Uterus (tissue), 2 donors: Measurements from ENCODE around the gene NRXN3.

Source experiments
- POLR2A ChIP-seq, 2 donors: fragments of 450-650 bp; IDR thresholded peaks; one replicate each; pipeline ENCODE4 v1.6.1; 2016; ENCODE audit warnings: antibody characterized with exemption in 2 of 2, mild to moderate bottlenecking in 1 of 2, moderate library complexity in 1 of 2
- TF ChIP-seq, protein P1 (sequence below), 4 experiments: fragments of 200-600 bp in 2 of 4; fragments of 450-650 bp in 2 of 4; sonication (generic) in 2 of 4; IDR thresholded peaks; one replicate each; pipeline ENCODE4 v1.5.1; 2016 to 2019; ENCODE audit warnings: antibody characterized with exemption in 4 of 4, mild to moderate bottlenecking in 2 of 4, moderate library complexity in 1 of 4

DNA sequence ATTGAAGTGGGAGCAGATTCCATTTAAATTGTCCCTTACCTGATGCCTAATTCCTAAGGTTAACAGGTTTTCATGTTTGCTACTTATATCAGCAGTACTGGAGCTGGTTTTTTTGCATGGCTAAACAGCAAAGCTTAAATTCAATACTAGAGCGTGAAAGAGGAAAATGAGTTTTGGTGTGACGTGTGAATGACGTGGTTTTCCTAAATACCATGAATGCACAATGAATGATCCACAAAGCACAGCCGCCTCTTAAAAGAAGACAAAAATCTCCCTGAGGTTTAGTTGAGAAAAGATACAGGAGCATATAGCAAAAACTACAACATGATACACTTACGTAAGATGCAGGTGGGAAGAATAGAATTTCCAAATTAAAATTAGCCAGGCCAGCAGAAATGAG is 1310.0 kb downstream of the NRXN3 start:
- TF ChIP-seq, protein P1, sequence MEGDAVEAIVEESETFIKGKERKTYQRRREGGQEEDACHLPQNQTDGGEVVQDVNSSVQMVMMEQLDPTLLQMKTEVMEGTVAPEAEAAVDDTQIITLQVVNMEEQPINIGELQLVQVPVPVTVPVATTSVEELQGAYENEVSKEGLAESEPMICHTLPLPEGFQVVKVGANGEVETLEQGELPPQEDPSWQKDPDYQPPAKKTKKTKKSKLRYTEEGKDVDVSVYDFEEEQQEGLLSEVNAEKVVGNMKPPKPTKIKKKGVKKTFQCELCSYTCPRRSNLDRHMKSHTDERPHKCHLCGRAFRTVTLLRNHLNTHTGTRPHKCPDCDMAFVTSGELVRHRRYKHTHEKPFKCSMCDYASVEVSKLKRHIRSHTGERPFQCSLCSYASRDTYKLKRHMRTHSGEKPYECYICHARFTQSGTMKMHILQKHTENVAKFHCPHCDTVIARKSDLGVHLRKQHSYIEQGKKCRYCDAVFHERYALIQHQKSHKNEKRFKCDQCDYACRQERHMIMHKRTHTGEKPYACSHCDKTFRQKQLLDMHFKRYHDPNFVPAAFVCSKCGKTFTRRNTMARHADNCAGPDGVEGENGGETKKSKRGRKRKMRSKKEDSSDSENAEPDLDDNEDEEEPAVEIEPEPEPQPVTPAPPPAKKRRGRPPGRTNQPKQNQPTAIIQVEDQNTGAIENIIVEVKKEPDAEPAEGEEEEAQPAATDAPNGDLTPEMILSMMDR (IDR thresholded peaks at IDR 0.05) = no peak
- no peak for TF ChIP-seq POLR2A (IDR thresholded peaks at IDR 0.05)
